Naive thymus-derived CD8-positive, alpha-beta T cell (primary cell): ENCODE measurements around the gene MLLT3. TPM values are rescaled to one million over a fixed set of nuclear protein-coding genes. Genes with fewer than 3 reads are reported as not detected.
A peak's percentile ranks its signal among the peaks of the same experiment; 100 is the strongest.

Experiments
- ATAC-seq, 2 donors: fragments of 150-1000 bp; cut with Tn5 transposase in 1 of 2; sonication (Bioruptor Pico), chemical (Tn5 transposase) in 1 of 2; 1 replicate in 1 of 2; 2 replicates in 1 of 2; pipeline ENCODE4 v1.10.0; 2021; ENCODE audit warnings: mild to moderate bottlenecking in 2 of 2, moderate library complexity in 2 of 2
- POLR2A ChIA-PET: fragments of 350-600 bp; sonication (Branson Sonifier 250); formaldehyde crosslinking; loops from one replicate; lab custom pipeline; 2021; ENCODE audit warnings: antibody characterized with exemption; lab: Charles Lee
- DNase-seq, 10 donors: peaks; one replicate each; pipeline versions ENCODE4 v3.0.0 to v3.0.0-alpha.2; 2020 to 2022
- H3K27ac Mint-ChIP-seq, 10 donors: one replicate each; pipeline ENCODE4 v1.8.0; 2020 to 2022; ENCODE audit warnings: mild to moderate bottlenecking in 10 of 10, mixed read lengths in 10 of 10, moderate library complexity in 4 of 10, inconsistent platforms in 1 of 10
- H3K27me3 Mint-ChIP-seq, 5 donors: one replicate each; pipeline ENCODE4 v1.8.0; 2021 to 2022; ENCODE audit warnings: mixed read lengths in 5 of 5
- H3K36me3 Mint-ChIP-seq, 3 donors: one replicate each; pipeline ENCODE4 v1.8.0; 2020 to 2022; ENCODE audit warnings: mixed read lengths in 3 of 3, mild to moderate bottlenecking in 2 of 3, inconsistent platforms in 1 of 3
- H3K4me1 Mint-ChIP-seq, 4 donors: one replicate each; pipeline ENCODE4 v1.8.0; 2021 to 2022; ENCODE audit warnings: mixed read lengths in 4 of 4
- H3K4me3 Mint-ChIP-seq, 10 donors: one replicate each; pipeline ENCODE4 v1.8.0; 2020 to 2022; ENCODE audit warnings: mild to moderate bottlenecking in 10 of 10, mixed read lengths in 10 of 10, moderate library complexity in 6 of 10, inconsistent platforms in 1 of 10
- H3K9me3 Mint-ChIP-seq, 9 donors: one replicate each; pipeline ENCODE4 v1.8.0; 2020 to 2022; ENCODE audit warnings: mixed read lengths in 9 of 9, mild to moderate bottlenecking in 3 of 9, inconsistent platforms in 1 of 9, moderate library complexity in 1 of 9
- polyA plus RNA-seq, 3 donors: library from polyadenylated mRNA; unstranded; fragments of 300-500 nt; fragmentation: Illumina TruSeq; gene quantifications; one replicate each; pipeline ENCODE4 v1.2.3, GENCODE V29; 2021
- total RNA-seq, 8 experiments: library from RNA in 2 of 8; stranded (reverse) in 2 of 8; gene quantifications; one replicate each; pipeline ENCODE4 v1.2.3 and lab custom pipeline; 2021 to 2026

MLLT3 gene
- total and polyA plus RNA-seq, 5 experiments from 2014 or later, result 28.0 to 73.0 (median 42.9) TPM

GRCh38 chr9:20564650-20565049 lies 57.6 kb downstream of the MLLT3 start:
- DNase-seq, result no peak

DNA sequence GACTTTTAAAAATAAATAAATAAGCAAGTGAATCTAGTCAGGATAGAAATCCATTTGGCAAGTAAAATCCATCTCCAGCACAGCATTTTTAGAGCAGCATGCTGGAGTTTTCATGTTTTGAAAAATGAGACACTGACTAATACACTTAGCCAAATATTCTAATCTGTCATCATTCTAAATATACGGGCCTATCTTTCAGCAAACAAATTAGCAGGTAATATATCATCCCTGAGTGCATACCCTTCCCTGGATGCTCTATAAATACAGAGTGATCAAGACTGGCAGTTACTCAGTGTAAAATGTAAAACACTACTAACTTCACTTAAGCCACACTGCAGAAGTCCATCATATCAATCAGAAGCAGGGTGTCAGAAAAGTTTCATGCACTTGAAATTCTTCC lies 58.4 kb downstream of the MLLT3 start:
- POLR2A ChIA-PET, result no interaction called here
- no peak for DNase-seq
- Mint-ChIP-seq H3K36me3 (no peaks in the 10 kb centered on the region), H3K27me3 (no peaks in the 10 kb centered on the region), H3K27ac (peak overlapping the region in 3 of 10 donors; percentile 7 to 56 (median 13)), H3K4me3 (no peak overlapping the region), H3K9me3 (no peaks in the 10 kb centered on the region), H3K4me1 (peaks cover 36 to 93% (median 83%) of the 10 kb centered on the region in 4 donors)
- no peak for ATAC-seq

More at GRCh38 chr9:20564650-20565049, 57.6 kb downstream of the MLLT3 start:
- Mint-ChIP-seq H3K27ac (peak overlapping the region in 1 of 10 donors; percentile 7), H3K4me3 (no peak overlapping the region), H3K9me3 (no peaks in the 10 kb centered on the region), H3K36me3 (no peaks in the 10 kb centered on the region), H3K4me1 (peaks cover 39 to 94% (median 83%) of the 10 kb centered on the region in 4 donors), H3K27me3 (no peaks in the 10 kb centered on the region)
- POLR2A ChIA-PET, result no interaction called here
- ATAC-seq, result no peak

GRCh38 chr9:20562051-20562450 lies 60.2 kb downstream of the MLLT3 start:
- no peaks in the 10 kb centered on the region for H3K27me3 Mint-ChIP-seq
- no peak for DNase-seq
- no peaks in the 10 kb centered on the region for H3K36me3 Mint-ChIP-seq
- peaks cover 42 to 97% (median 85%) of the 10 kb centered on the region in 4 donors for H3K4me1 Mint-ChIP-seq
- H3K4me3 Mint-ChIP-seq, result peak overlapping the region in 2 of 10 donors; percentile 26 to 31
- ATAC-seq, result no peak
- H3K9me3 Mint-ChIP-seq, result no peaks in the 10 kb centered on the region
- POLR2A ChIA-PET, result no interaction called here
- H3K27ac Mint-ChIP-seq, result peak overlapping the region in 2 of 10 donors; percentile 49 to 66

DNA sequence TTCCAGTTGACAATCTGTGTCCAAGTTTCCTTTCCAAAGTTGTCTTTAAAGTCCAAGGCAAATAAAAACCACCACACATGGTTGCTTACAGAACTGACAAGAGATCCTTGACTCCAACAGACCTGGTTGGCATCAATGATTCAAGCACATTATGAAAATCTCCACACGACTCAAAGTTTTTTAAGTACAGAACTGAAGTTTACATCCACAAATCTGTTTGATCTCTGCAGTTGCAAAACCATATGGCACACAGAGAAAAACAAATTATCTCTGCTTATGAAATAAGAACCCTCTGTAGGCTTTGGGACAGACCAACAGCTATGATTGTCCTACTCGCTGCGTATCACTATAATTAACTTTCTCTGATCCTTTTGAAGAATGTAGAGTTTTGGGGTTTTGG lies 60.8 kb downstream of the MLLT3 start:
- Mint-ChIP-seq H3K36me3 (no peaks in the 10 kb centered on the region), H3K27me3 (no peaks in the 10 kb centered on the region), H3K27ac (no peak overlapping the region), H3K9me3 (no peaks in the 10 kb centered on the region), H3K4me3 (no peak overlapping the region), H3K4me1 (peaks cover 44 to 97% (median 86%) of the 10 kb centered on the region in 4 donors)
- ATAC-seq (no peak), DNase-seq (no peak)
- POLR2A ChIA-PET, result no interaction called here

DNA sequence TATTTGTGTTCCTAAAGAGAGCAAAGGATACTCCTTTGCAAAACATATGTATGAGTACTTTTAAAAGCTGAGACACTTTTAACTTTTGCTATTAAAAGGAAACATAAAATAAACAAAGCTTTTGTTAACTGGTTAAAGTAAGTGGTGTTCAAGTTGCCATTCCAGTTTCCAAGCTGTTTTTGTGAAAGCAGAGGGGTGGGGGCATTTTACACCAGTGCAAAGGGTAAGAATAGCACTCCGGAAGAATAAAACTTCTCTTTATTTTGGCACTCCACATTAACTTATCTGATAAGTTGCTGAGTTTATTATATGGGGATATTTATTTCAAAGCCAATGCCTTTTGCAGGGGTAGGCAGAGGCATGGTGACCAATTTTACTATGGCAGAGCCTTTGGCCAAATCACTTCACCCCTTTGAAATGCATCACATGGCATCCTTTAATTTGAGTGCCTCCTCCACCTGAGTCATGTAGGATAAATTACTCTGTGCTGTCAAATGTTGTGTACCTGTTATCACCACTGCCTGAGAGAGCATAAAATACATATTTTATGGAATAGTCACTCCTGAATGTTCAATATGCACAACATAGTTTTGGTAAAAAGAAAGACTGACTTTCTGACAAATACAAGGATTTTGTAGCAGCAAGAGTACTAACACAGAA lies 62.9 kb downstream of the MLLT3 start:
- peak overlapping the region in 2 of 10 donors; percentile 25 to 53 for H3K27ac Mint-ChIP-seq
- POLR2A ChIA-PET, result no interaction called here

DNA sequence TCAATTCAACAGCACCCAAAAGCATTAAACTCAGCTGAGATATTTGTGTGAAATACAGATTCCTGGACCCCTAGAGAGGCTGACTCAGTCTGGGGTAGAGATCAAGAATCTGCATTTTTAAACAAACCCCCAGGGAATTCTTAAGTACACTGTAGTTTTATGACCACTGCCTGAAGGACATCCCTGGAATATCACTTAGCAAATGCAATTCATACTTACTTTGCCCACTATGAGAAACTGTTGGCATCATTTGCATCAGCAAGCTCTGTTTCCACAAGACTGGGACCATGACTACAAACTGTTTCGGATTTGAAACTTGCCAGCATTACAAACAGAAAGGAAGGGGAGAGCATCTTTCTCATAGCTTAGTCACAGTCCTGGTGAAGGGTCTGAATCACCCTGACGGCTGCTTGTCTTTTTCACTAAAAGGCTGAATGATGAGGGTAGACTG lies 63.7 kb downstream of the MLLT3 start:
- Mint-ChIP-seq H3K4me3 (peak overlapping the region in 3 of 10 donors; percentile 19 to 30 (median 23)), H3K9me3 (no peaks in the 10 kb centered on the region), H3K27me3 (no peaks in the 10 kb centered on the region), H3K36me3 (no peaks in the 10 kb centered on the region), H3K27ac (peak overlapping the region in 3 of 10 donors; percentile 17 to 66 (median 23)), H3K4me1 (peaks cover 46 to 91% (median 85%) of the 10 kb centered on the region in 4 donors)
- POLR2A ChIA-PET, result no interaction called here
- DNase-seq (no peak), ATAC-seq (no peak)

More for the DNA sequence above, 62.9 kb downstream of the MLLT3 start:
- H3K4me1 Mint-ChIP-seq, result peaks cover 46 to 91% (median 84%) of the 10 kb centered on the region in 4 donors
- DNase-seq (no peak), ATAC-seq (no peak)
- no peak overlapping the region for H3K4me3 Mint-ChIP-seq
- H3K9me3 Mint-ChIP-seq, result no peaks in the 10 kb centered on the region
- no peaks in the 10 kb centered on the region for H3K36me3 Mint-ChIP-seq
- no peaks in the 10 kb centered on the region for H3K27me3 Mint-ChIP-seq

GRCh38 chr9:20557890-20558565 lies 64.3 kb downstream of the MLLT3 start:
- no peaks in the 10 kb centered on the region for H3K27me3 Mint-ChIP-seq
- peaks cover 48 to 91% (median 85%) of the 10 kb centered on the region in 4 donors for H3K4me1 Mint-ChIP-seq
- H3K4me3 Mint-ChIP-seq, result peak overlapping the region in 5 of 10 donors; percentile 10 to 58 (median 29)
- POLR2A ChIA-PET, result no interaction called here
- H3K36me3 Mint-ChIP-seq, result no peaks in the 10 kb centered on the region
- DNase-seq, result no peak
- ATAC-seq, result no peak
- no peaks in the 10 kb centered on the region for H3K9me3 Mint-ChIP-seq
- H3K27ac Mint-ChIP-seq, result peak overlapping the region; percentile 1 to 79 (median 25)

DNA sequence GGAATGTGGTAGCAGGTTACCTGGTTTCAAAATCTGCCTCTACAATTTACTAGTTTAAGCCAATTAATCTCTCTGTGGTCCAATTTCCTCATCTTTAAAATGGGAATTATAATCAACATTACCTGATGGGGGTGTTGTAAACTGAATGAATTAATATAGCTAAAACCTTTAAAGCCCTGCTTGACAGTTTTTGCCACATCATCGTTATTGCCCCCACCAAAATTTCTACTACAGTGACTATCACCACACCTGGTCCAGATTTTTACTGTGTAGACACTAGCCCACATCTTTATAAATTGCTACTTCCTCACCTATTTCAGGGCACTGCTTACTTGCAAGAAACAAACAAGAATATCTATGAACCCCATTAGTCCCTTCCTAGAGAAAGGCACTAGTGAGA lies 65.0 kb downstream of the MLLT3 start:
- POLR2A ChIA-PET, result no interaction called here
- H3K27ac Mint-ChIP-seq, result peak overlapping the region in 7 of 10 donors; percentile 2 to 54 (median 17)
- H3K4me1 Mint-ChIP-seq, result peaks cover 46 to 89% (median 83%) of the 10 kb centered on the region in 4 donors
- no peaks in the 10 kb centered on the region for H3K27me3 Mint-ChIP-seq
- DNase-seq (no peak), ATAC-seq (no peak)
- H3K9me3 Mint-ChIP-seq, result no peaks in the 10 kb centered on the region
- peak overlapping the region in 4 of 10 donors; percentile 2 to 27 (median 21) for H3K4me3 Mint-ChIP-seq
- H3K36me3 Mint-ChIP-seq, result no peaks in the 10 kb centered on the region

GRCh38 chr9:20553558-20554149 lies 68.6 kb downstream of the MLLT3 start:
- Mint-ChIP-seq H3K9me3 (no peaks in the 10 kb centered on the region), H3K27me3 (no peaks in the 10 kb centered on the region), H3K4me3 (peak overlapping the region in 9 of 10 donors; percentile 23 to 70 (median 51)), H3K27ac (peak overlapping the region in 8 of 10 donors; percentile 6 to 84 (median 56)), H3K36me3 (no peaks in the 10 kb centered on the region), H3K4me1 (peaks cover 50 to 81% (median 75%) of the 10 kb centered on the region in 4 donors)
- DNase-seq (no peak), ATAC-seq (no peak)
- POLR2A ChIA-PET, result interaction anchor here (0.7 kb wide), 1 partner anchor 130 kb away, joined by 3 read pairs; the partner anchor contains the start of gene FOCAD

DNA sequence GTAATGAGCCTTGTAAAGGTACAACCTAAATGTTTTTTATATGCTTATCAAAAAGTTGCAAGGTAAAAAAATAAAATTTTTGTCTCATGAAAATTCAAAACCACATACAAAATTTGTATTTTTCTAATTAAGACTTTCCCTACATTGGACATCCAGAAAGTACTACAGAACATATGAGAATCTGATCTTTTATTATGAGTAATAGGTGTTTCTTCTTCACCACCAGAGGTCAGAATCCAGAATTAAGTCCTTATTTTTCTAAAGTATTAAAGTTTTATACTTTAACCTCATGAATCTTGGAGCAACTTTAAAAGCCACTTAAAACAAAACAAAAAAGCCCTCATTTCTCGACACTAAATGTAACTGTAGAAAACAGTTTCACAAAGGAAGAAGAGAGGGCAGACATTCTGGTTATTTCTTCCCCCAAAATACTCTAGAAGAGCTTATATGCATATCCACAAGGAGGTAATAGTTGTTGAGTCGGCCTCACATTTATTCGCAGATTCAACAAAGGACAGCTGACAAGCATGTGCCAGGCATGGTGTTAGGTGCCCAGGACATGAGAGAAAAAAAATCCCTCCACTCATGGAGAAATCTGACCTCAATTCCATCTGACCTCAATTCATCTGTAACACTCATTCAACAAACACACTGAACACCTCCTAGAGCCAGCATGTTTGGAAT lies 69.3 kb downstream of the MLLT3 start:
- peak overlapping the region in 7 of 10 donors; percentile 7 to 84 (median 41) for H3K27ac Mint-ChIP-seq
- POLR2A ChIA-PET, result interaction anchor here (0.7 kb wide), 1 partner anchor 131 kb away, joined by 3 read pairs; the partner anchor contains the start of gene FOCAD
- ATAC-seq (no peak), DNase-seq (no peak)
- no peaks in the 10 kb centered on the region for H3K9me3 Mint-ChIP-seq
- H3K4me1 Mint-ChIP-seq, result peaks cover 44 to 79% (median 69%) of the 10 kb centered on the region in 4 donors
- H3K4me3 Mint-ChIP-seq, result peak overlapping the region in 8 of 10 donors; percentile 0 to 70 (median 33)
- no peaks in the 10 kb centered on the region for H3K36me3 Mint-ChIP-seq
- no peaks in the 10 kb centered on the region for H3K27me3 Mint-ChIP-seq

DNA sequence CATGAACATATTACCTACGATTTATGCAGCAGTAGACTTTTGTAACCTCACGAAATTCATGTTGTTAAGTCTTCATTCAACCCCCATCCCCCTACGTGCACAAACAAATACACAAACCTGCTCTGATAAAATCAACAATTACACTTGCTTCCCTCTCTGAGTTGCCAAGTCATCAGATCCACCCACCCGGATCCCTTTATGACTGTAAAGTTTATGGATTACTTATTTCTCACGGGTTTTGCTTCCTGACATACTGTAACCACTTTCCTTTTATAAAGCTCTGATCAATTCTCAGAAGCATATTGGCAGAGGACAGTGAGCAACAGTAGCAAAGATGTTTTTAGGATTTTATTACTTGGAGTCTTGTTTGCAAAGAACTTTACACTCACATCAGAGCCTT lies 70.5 kb downstream of the MLLT3 start:
- Mint-ChIP-seq H3K36me3 (no peaks in the 10 kb centered on the region), H3K27me3 (no peaks in the 10 kb centered on the region), H3K4me1 (peaks cover 34 to 72% (median 59%) of the 10 kb centered on the region in 4 donors), H3K4me3 (peak overlapping the region in 1 of 10 donors; percentile 6), H3K27ac (peak overlapping the region in 5 of 10 donors; percentile 27 to 55 (median 53)), H3K9me3 (no peaks in the 10 kb centered on the region)
- ATAC-seq (no peak), DNase-seq (no peak)
- POLR2A ChIA-PET, result no interaction called here

DNA sequence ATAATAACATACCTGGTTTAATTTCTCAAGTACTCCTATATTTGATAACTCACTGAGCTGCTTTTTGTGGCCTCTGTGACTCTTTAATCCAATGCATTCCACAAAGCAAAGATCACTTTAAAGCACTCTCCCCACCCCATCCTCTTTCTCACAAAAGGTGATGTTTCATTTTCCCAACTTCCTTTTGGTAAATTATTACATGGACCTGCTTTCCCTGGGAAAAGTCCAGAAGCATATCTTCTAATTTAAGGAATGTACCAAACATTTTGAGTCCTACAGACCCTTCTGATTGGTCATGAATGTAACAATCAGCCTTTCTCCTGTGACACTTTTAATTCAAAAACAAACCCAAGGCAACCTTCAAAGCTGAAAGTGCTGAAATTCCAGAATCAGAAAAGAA lies 71.1 kb downstream of the MLLT3 start:
- no peak overlapping the region for H3K4me3 Mint-ChIP-seq
- no peaks in the 10 kb centered on the region for H3K9me3 Mint-ChIP-seq
- H3K27me3 Mint-ChIP-seq, result no peaks in the 10 kb centered on the region
- H3K27ac Mint-ChIP-seq, result peak overlapping the region in 5 of 10 donors; percentile 6 to 55 (median 34)
- no peak for ATAC-seq
- no peaks in the 10 kb centered on the region for H3K36me3 Mint-ChIP-seq
- DNase-seq, result no peak
- POLR2A ChIA-PET, result no interaction called here
- H3K4me1 Mint-ChIP-seq, result peaks cover 33 to 73% (median 57%) of the 10 kb centered on the region in 4 donors
